Neural progenitor cell (in vitro differentiated cells): Measurements from ENCODE around the gene ERC2. TPM values are rescaled to one million over a fixed set of nuclear protein-coding genes. Genes with fewer than 3 reads are reported as not detected.
A peak's percentile ranks its signal among the peaks of the same experiment; 100 is the strongest.

ENCODE experiments used
- DNase-seq: peaks from one replicate; pipeline ENCODE4 v3.0.0-alpha.2; 2016; ENCODE audit warnings: low spot score
- H2AFZ ChIP-seq: fragments of 200-600 bp; sonication (generic); replicated peaks from 2 replicates; pipeline ENCODE4 v1.6.1; 2016; ENCODE audit warnings: antibody characterized with exemption
- H3F3A ChIP-seq: fragments of 200-600 bp; sonication (generic); 2 replicates; pipeline ENCODE4 v1.6.1; 2016; ENCODE audit warnings: antibody characterized with exemption, low read depth
- H3K27ac ChIP-seq: fragments of 200-600 bp; sonication (generic); 2 replicates; pipeline ENCODE4 v1.5.1; 2016; ENCODE audit warnings: mild to moderate bottlenecking
- H3K27me3 ChIP-seq: fragments of 200-600 bp; sonication (generic); 2 replicates; pipeline ENCODE4 v1.6.1; 2016; ENCODE audit warnings: mild to moderate bottlenecking, moderate library complexity
- H3K36me3 ChIP-seq: fragments of 200-600 bp; sonication (generic); 2 replicates; pipeline ENCODE4 v1.5.1; 2016
- H3K4me1 ChIP-seq: fragments of 200-600 bp; sonication (generic); 2 replicates; pipeline ENCODE4 v1.6.1; 2016; ENCODE audit warnings: mixed run types
- H3K4me2 ChIP-seq: fragments of 200-600 bp; sonication (generic); 2 replicates; pipeline ENCODE4 v1.6.1; 2016
- H3K4me3 ChIP-seq: fragments of 200-600 bp; sonication (generic); 2 replicates; pipeline ENCODE4 v1.5.1; 2016
- H3K79me2 ChIP-seq: fragments of 200-600 bp; sonication (generic); 2 replicates; pipeline ENCODE4 v1.6.1; 2016; ENCODE audit warnings: low read depth
- H3K9ac ChIP-seq: fragments of 200-600 bp; sonication (generic); 2 replicates; pipeline ENCODE4 v1.6.1; 2016
- H3K9me3 ChIP-seq: fragments of 200-600 bp; sonication (generic); 2 replicates; pipeline ENCODE4 v1.5.1; 2016; ENCODE audit warnings: low read depth
- H4K20me1 ChIP-seq: fragments of 200-600 bp; sonication (generic); 2 replicates; pipeline ENCODE4 v1.6.1; 2016; ENCODE audit warnings: low read depth
- H3K27ac Mint-ChIP-seq: 3 replicates; pipeline ENCODE4 v1.8.0; 2021; ENCODE audit warnings: mixed read lengths
- H3K27me3 Mint-ChIP-seq: 2 replicates; pipeline ENCODE4 v1.8.0; 2022; ENCODE audit warnings: low read depth, mild to moderate bottlenecking, inconsistent platforms, moderate library complexity, mixed read lengths; ENCODE audit not compliant: insufficient read depth
- H3K36me3 Mint-ChIP-seq: 3 replicates; pipeline ENCODE4 v1.8.0; 2021; ENCODE audit warnings: mixed read lengths
- H3K4me1 Mint-ChIP-seq: 3 replicates; pipeline ENCODE4 v1.8.0; 2021; ENCODE audit warnings: mixed read lengths
- H3K4me3 Mint-ChIP-seq: 3 replicates; pipeline ENCODE4 v1.8.0; 2021; ENCODE audit warnings: mild to moderate bottlenecking, moderate library complexity, mixed read lengths
- H3K9me3 Mint-ChIP-seq: 3 replicates; pipeline ENCODE4 v1.8.0; 2020; ENCODE audit warnings: mixed read lengths
- EZH2 ChIP-seq: fragments of 200-600 bp; sonication (generic); IDR thresholded peaks from 2 replicates; pipeline ENCODE4 v1.6.1; 2017; ENCODE audit warnings: antibody characterized with exemption, mild to moderate bottlenecking, moderate library complexity
- EZH2phosphoT487 ChIP-seq: fragments of 200-600 bp; sonication (generic); IDR thresholded peaks from 2 replicates; pipeline ENCODE4 v1.6.1; 2017; ENCODE audit warnings: antibody characterized with exemption
- total RNA-seq: library from RNA; depleted of rRNA; stranded (reverse); fragments of >200 nt; gene quantifications from 2 replicates; pipeline ENCODE4 v1.2.3, GENCODE V29; 2015; ENCODE audit warnings: low replicate concordance
- TF ChIP-seq, protein P1 (sequence below): fragments of 200-600 bp; sonication (generic); IDR thresholded peaks from 2 replicates; pipeline ENCODE4 v1.5.1; 2017; ENCODE audit warnings: antibody characterized with exemption, mild to moderate bottlenecking

The ERC2 gene
- total RNA-seq, 1 donor from 2014 or later = 24.8 TPM

DNA sequence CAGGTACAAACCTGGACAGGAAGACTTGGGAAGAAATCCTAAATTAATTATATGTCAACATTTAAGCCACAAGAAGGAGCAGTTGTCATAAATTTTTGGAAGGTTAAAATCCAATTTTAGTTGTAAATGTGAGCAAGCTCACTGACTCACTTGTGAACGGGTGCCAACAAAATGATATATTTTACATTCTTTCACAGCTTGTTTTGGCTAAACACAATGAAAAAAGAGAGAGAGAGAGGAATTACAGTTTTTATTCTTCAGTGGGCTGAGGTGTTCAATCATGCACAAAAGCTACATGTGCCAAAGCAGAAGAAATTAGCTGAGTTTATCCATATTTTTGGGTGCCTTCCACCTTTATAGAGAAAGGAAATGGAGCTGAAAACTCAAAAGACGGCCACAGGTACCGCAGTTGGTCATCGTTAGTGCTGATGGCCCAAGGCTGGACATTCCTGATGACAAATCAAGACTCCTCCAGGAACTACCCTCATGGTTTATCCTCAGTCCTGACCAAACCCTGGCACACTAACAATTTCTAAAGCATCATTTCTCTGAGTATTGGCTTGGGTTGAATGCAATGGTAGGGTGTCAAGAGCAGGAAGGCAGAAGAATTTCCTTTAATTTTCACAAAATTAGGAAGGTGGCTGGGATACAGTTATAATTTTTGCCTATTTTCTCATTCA, 943.6 kb downstream of the ERC2 start:
- Histone ChIP-seq H3K27me3 (no peaks in the 10 kb centered on the region), H2AFZ (no peak overlapping the region), H3K27ac (no peak overlapping the region), H3K4me3 (no peak overlapping the region), H3K9ac (no peak overlapping the region), H3F3A (peaks cover 19% of the 10 kb centered on the region), H3K4me2 (no peak overlapping the region), H4K20me1 (peaks cover 9% of the 10 kb centered on the region), H3K36me3 (no peaks in the 10 kb centered on the region), H3K4me1 (peaks cover 27% of the 10 kb centered on the region), H3K79me2 (no peaks in the 10 kb centered on the region), H3K9me3 (no peaks in the 10 kb centered on the region)
- no peaks in the 10 kb centered on the region for H3K36me3 Mint-ChIP-seq
- H3K9me3 Mint-ChIP-seq = no peaks in the 10 kb centered on the region
- no peak overlapping the region for H3K4me3 Mint-ChIP-seq
- TF ChIP-seq EZH2phosphoT487 = no peak
- no peak for TF ChIP-seq EZH2
- TF ChIP-seq, protein P1, sequence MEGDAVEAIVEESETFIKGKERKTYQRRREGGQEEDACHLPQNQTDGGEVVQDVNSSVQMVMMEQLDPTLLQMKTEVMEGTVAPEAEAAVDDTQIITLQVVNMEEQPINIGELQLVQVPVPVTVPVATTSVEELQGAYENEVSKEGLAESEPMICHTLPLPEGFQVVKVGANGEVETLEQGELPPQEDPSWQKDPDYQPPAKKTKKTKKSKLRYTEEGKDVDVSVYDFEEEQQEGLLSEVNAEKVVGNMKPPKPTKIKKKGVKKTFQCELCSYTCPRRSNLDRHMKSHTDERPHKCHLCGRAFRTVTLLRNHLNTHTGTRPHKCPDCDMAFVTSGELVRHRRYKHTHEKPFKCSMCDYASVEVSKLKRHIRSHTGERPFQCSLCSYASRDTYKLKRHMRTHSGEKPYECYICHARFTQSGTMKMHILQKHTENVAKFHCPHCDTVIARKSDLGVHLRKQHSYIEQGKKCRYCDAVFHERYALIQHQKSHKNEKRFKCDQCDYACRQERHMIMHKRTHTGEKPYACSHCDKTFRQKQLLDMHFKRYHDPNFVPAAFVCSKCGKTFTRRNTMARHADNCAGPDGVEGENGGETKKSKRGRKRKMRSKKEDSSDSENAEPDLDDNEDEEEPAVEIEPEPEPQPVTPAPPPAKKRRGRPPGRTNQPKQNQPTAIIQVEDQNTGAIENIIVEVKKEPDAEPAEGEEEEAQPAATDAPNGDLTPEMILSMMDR = no peak
- DNase-seq = no peak
- no peak overlapping the region for H3K27ac Mint-ChIP-seq
- peaks cover 9% of the 10 kb centered on the region for H3K27me3 Mint-ChIP-seq
- peaks cover 30% of the 10 kb centered on the region for H3K4me1 Mint-ChIP-seq

DNA sequence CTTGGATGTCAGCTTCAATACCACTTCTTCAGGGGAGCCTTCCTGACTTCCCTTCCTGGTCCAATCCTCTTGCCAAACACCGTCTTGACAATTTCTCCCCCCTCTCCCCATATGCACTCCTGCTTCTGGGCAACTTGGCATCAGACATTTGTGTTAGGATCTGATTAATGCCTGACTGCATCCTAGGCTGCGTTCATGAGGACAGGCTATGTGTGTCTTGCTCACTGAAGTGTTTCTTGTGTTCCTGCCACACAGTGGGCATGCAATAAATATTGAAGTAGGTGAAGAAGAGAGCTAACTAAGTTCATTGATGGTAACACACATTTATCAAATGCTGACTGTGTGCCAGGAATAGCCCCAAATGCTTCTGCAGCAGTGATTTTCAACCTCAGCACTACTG, 944.8 kb downstream of the ERC2 start:
- H3K36me3 Mint-ChIP-seq = no peaks in the 10 kb centered on the region
- Histone ChIP-seq H3K9me3 (no peaks in the 10 kb centered on the region), H4K20me1 (peaks cover 9% of the 10 kb centered on the region), H3K4me1 (peaks cover 27% of the 10 kb centered on the region), H3K79me2 (no peaks in the 10 kb centered on the region), H3K4me2 (no peak overlapping the region), H3F3A (peaks cover 19% of the 10 kb centered on the region), H3K36me3 (no peaks in the 10 kb centered on the region), H3K4me3 (no peak overlapping the region), H3K27ac (no peak overlapping the region), H3K9ac (no peak overlapping the region), H3K27me3 (no peaks in the 10 kb centered on the region), H2AFZ (no peak overlapping the region)
- H3K27ac Mint-ChIP-seq = no peak overlapping the region
- peaks cover 41% of the 10 kb centered on the region for H3K4me1 Mint-ChIP-seq
- H3K9me3 Mint-ChIP-seq = no peaks in the 10 kb centered on the region
- DNase-seq = no peak
- peaks cover 9% of the 10 kb centered on the region for H3K27me3 Mint-ChIP-seq
- H3K4me3 Mint-ChIP-seq = no peak overlapping the region
- TF ChIP-seq, protein P1 = no peak
- TF ChIP-seq EZH2 (no peak), EZH2phosphoT487 (no peak)

DNA sequence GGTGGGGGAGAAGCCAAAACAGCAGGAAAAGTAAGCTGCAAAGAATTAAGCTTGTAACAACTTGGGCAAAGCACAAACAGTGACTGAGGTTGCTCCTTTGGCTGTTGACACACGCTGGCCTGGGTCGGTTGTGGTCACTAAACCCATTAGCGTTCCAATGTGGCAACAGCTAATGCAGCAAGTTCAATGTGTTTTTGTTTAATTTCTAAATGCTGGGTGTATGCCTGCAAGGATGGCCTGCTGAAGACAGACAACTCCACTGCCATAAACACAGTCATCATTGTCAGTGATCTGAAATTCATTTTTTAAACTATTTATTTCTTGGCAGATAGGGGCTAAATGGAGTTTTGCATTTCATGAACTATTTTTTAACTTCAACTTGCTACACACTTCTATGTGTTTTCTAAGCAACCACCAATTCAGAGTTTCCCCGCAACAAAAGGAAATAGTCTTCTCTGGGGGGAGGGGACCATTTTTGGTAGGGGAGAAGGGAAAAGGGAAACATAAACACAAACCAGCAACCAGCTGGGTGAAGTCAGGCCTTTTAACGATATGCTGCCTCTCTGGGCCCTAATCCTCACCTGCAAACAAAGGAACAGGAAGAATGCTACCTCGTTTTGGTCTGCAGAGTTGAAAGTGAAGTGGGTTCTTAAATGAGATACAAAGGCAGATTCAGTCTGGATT, 946.4 kb downstream of the ERC2 start:
- H3K27ac ChIP-seq = no peak overlapping the region
- H3K4me1 ChIP-seq = peaks cover 27% of the 10 kb centered on the region
- Mint-ChIP-seq H3K27ac (no peak overlapping the region), H3K4me3 (no peak overlapping the region), H3K36me3 (no peaks in the 10 kb centered on the region), H3K4me1 (peaks cover 44% of the 10 kb centered on the region), H3K9me3 (no peaks in the 10 kb centered on the region), H3K27me3 (peaks cover 9% of the 10 kb centered on the region)
- no peaks in the 10 kb centered on the region for H3K9me3 ChIP-seq
- H3K36me3 ChIP-seq = no peaks in the 10 kb centered on the region
- H2AFZ ChIP-seq = no peak overlapping the region
- H3K9ac ChIP-seq = no peak overlapping the region
- peaks cover 9% of the 10 kb centered on the region for H4K20me1 ChIP-seq
- TF ChIP-seq EZH2phosphoT487 (no peak), EZH2 (no peak)
- TF ChIP-seq, protein P1 = no peak
- peak overlapping the region; percentile 55 for H3K4me2 ChIP-seq
- H3K27me3 ChIP-seq = no peaks in the 10 kb centered on the region
- no peak overlapping the region for H3K4me3 ChIP-seq
- H3F3A ChIP-seq = peaks cover 19% of the 10 kb centered on the region
- peak; percentile 35 for DNase-seq
- H3K79me2 ChIP-seq = no peaks in the 10 kb centered on the region
